ENCODE measurements around the gene ADAMTSL3.

ADAMTSL3 gene

DNA sequence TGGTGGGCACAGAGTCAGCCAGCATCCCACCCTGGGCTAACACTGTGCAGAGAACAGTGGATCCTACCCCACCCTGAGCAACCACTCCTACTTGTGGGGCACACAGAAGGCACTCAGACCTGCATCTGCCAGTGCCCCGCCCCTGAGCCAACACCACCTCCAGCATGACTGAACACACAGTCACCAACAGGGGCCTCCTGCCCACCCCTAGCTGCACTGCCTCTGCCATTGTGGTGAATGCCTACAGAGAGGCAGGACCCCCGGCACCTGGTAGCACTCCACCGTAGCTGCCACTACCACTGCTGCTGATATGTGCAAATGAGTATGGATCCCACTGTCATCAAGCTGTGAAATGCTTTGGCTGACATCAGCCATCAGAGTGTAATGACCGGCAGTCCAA, 123.1 kb downstream of the ADAMTSL3 start:
- Histone ChIP-seq H3K36me3 (replicated peaks; ENCODE audit: low read depth, low read length) (no peaks in the 10 kb centered on the region), H4K20me1 (ENCODE audit: insufficient read depth, low read length) (no peaks in the 10 kb centered on the region), H3K4me2 (ENCODE audit: low read length) (no peak overlapping the region), H3K79me2 (ENCODE audit: low read length) (no peaks in the 10 kb centered on the region), H3K9me3 (ENCODE audit: insufficient read depth, low read length) (no peaks in the 10 kb centered on the region), H3K4me1 (ENCODE audit: low read length) (no peaks in the 10 kb centered on the region), H3K9ac (ENCODE audit: low read length) (no peak overlapping the region), H2AFZ (ENCODE audit: low read depth, low read length) (no peak overlapping the region), H3K4me3 (ENCODE audit: low read length) (no peak overlapping the region), H3K27me3 (ENCODE audit: low read depth, low read length) (0 out of 2 replicates have a peak, but pooled peaks cover 6% of the 10 kb centered on the region), H3K27ac (ENCODE audit: low read length) (no peak overlapping the region)
- TF ChIP-seq EZH2phosphoT487 (IDR thresholded peaks at IDR 0.05; ENCODE audit: low read depth), result no peak

DNA sequence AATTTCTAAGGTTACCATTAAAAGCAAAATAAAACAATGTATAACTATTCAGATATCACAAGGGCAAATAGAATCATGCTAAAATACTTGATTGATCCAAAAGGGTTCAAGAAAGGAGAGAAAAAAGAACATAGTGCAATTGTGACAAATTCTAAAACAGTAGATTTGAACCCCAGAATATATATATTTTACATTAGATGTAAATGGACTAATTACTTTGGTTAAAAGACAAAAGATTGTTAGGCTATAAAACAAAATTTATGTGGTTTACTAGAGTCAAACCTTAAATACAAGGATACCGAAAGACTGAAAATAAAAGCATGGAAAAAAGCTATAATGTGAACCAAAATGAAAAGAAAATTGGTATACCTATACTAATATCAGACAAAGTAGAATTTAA, 129.3 kb downstream of the ADAMTSL3 start:
- Histone ChIP-seq H3K27me3 (ENCODE audit: low read depth, low read length) (peaks cover 6% of the 10 kb centered on the region; the same call in 1 of the 2 replicates), H3K4me1 (ENCODE audit: low read length) (no peaks in the 10 kb centered on the region), H4K20me1 (ENCODE audit: insufficient read depth, low read length) (no peaks in the 10 kb centered on the region), H3K79me2 (ENCODE audit: low read length) (no peaks in the 10 kb centered on the region), H2AFZ (ENCODE audit: low read depth, low read length) (no peak overlapping the region), H3K9ac (ENCODE audit: low read length) (no peak overlapping the region), H3K27ac (ENCODE audit: low read length) (no peak overlapping the region), H3K4me3 (ENCODE audit: low read length) (no peak overlapping the region), H3K4me2 (ENCODE audit: low read length) (no peak overlapping the region), H3K36me3 (replicated peaks; ENCODE audit: low read depth, low read length) (no peaks in the 10 kb centered on the region), H3K9me3 (ENCODE audit: insufficient read depth, low read length) (no peaks in the 10 kb centered on the region)
- TF ChIP-seq, protein P1, sequence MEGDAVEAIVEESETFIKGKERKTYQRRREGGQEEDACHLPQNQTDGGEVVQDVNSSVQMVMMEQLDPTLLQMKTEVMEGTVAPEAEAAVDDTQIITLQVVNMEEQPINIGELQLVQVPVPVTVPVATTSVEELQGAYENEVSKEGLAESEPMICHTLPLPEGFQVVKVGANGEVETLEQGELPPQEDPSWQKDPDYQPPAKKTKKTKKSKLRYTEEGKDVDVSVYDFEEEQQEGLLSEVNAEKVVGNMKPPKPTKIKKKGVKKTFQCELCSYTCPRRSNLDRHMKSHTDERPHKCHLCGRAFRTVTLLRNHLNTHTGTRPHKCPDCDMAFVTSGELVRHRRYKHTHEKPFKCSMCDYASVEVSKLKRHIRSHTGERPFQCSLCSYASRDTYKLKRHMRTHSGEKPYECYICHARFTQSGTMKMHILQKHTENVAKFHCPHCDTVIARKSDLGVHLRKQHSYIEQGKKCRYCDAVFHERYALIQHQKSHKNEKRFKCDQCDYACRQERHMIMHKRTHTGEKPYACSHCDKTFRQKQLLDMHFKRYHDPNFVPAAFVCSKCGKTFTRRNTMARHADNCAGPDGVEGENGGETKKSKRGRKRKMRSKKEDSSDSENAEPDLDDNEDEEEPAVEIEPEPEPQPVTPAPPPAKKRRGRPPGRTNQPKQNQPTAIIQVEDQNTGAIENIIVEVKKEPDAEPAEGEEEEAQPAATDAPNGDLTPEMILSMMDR (IDR thresholded peaks at IDR 0.05; ENCODE audit: low read depth, low read length), result no peak
- no peak for TF ChIP-seq EZH2phosphoT487 (IDR thresholded peaks at IDR 0.05; ENCODE audit: low read depth)

DNA sequence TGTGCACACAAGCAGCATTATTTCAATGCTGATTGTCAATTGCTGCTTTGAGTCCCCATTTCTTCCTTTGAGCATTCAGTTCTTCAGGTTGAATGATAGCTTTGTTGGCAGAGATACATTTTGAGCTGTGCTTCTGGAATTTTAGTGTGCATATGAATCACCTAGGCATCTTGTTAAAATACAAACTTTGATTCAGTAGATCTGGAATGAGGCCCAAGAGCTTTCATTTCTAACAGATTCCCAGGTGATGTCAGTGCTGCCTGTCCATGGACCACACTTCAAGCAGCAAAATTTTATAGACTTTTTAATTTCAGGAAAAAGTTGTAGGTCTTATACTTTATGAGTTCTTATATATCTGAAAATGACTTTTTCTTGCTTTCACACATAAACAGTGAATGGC, 131.1 kb downstream of the ADAMTSL3 start:
- TF ChIP-seq, protein P1 (IDR thresholded peaks at IDR 0.05; ENCODE audit: low read depth, low read length), result no peak
- no peak for TF ChIP-seq EZH2phosphoT487 (IDR thresholded peaks at IDR 0.05; ENCODE audit: low read depth)
- peaks cover 7% of the 10 kb centered on the region; the same call in 1 of the 2 replicates for H3K27me3 ChIP-seq (ENCODE audit: low read depth, low read length)
- no peaks in the 10 kb centered on the region for H3K36me3 ChIP-seq (replicated peaks; ENCODE audit: low read depth, low read length)
- H3K27ac ChIP-seq (ENCODE audit: low read length), result no peak overlapping the region
- no peaks in the 10 kb centered on the region for H3K4me1 ChIP-seq (ENCODE audit: low read length)
- no peak overlapping the region for H3K4me2 ChIP-seq (ENCODE audit: low read length)
- H2AFZ ChIP-seq (ENCODE audit: low read depth, low read length), result no peak overlapping the region
- no peak overlapping the region for H3K4me3 ChIP-seq (ENCODE audit: low read length)
- H3K9ac ChIP-seq (ENCODE audit: low read length), result no peak overlapping the region
- H3K9me3 ChIP-seq (ENCODE audit: insufficient read depth, low read length), result no peaks in the 10 kb centered on the region
- H3K79me2 ChIP-seq (ENCODE audit: low read length), result no peaks in the 10 kb centered on the region
- no peaks in the 10 kb centered on the region for H4K20me1 ChIP-seq (ENCODE audit: insufficient read depth, low read length)

DNA sequence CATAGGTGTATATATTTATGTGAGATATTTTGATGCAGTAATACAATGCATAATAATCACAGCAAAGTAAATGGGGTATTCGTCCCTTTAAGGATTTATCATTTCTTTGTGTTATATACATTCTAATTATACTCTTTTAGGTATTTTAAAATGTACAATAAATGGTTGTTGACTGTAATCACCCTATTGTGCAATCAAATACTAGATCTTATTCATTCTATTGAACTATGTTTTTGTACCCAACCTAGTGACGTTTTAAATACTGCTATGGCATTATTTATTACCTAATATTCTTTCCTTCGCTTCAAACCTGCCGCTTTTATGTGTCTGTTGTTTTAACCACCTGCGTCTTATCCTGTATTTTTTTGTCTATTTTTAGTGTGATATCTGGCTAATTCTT, 132.4 kb downstream of the ADAMTSL3 start:
- Histone ChIP-seq H3K27ac (ENCODE audit: low read length) (no peak overlapping the region), H4K20me1 (ENCODE audit: insufficient read depth, low read length) (no peaks in the 10 kb centered on the region), H3K9me3 (ENCODE audit: insufficient read depth, low read length) (no peaks in the 10 kb centered on the region), H3K4me2 (ENCODE audit: low read length) (no peak overlapping the region), H3K36me3 (replicated peaks; ENCODE audit: low read depth, low read length) (no peaks in the 10 kb centered on the region), H3K79me2 (ENCODE audit: low read length) (no peaks in the 10 kb centered on the region), H3K9ac (ENCODE audit: low read length) (no peak overlapping the region), H3K4me1 (ENCODE audit: low read length) (no peaks in the 10 kb centered on the region), H3K4me3 (ENCODE audit: low read length) (no peak overlapping the region), H2AFZ (ENCODE audit: low read depth, low read length) (no peak overlapping the region), H3K27me3 (ENCODE audit: low read depth, low read length) (peaks cover 7% of the 10 kb centered on the region; the same call in 1 of the 2 replicates)
- no peak for TF ChIP-seq EZH2phosphoT487 (IDR thresholded peaks at IDR 0.05; ENCODE audit: low read depth)

DNA sequence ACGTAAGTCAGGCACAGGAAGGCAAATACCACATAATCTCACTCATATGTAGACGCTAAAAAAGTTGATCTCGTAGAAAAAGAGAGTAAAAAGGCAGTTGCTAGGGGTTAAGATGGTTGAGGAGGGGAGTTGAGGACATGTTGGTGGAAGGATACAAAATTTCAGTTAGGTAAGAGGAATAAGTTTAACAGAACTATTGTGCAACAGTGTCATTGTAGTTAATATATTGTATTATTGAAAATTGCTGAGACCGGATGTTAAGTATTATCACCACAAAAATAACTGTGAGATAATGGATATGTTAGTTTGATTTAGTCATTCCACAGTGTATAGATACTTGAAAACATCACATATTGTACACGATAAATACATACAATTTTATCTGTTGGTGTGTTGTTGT, 139.1 kb downstream of the ADAMTSL3 start:
- Histone ChIP-seq H3K9ac (ENCODE audit: low read length) (no peak overlapping the region), H3K9me3 (ENCODE audit: insufficient read depth, low read length) (no peaks in the 10 kb centered on the region), H2AFZ (ENCODE audit: low read depth, low read length) (no peak overlapping the region), H3K4me3 (ENCODE audit: low read length) (no peak overlapping the region), H3K4me1 (ENCODE audit: low read length) (no peaks in the 10 kb centered on the region), H3K27ac (ENCODE audit: low read length) (no peak overlapping the region), H3K79me2 (ENCODE audit: low read length) (no peaks in the 10 kb centered on the region), H3K27me3 (ENCODE audit: low read depth, low read length) (peaks cover 5% of the 10 kb centered on the region; the same call in 1 of the 2 replicates), H4K20me1 (ENCODE audit: insufficient read depth, low read length) (no peaks in the 10 kb centered on the region), H3K4me2 (ENCODE audit: low read length) (no peak overlapping the region), H3K36me3 (replicated peaks; ENCODE audit: low read depth, low read length) (no peaks in the 10 kb centered on the region)
- TF ChIP-seq EZH2phosphoT487 (IDR thresholded peaks at IDR 0.05; ENCODE audit: low read depth), result no peak
- TF ChIP-seq, protein P1 (IDR thresholded peaks at IDR 0.05; ENCODE audit: low read depth, low read length), result no peak
